Adrenal gland (tissue), 5 donors: ENCODE data around the gene RUNX1.

Source experiments
- POLR2A ChIP-seq, 2 donors: fragments of 450-650 bp; IDR thresholded peaks; one replicate each; pipeline ENCODE4 v1.6.1; 2017; ENCODE audit warnings: antibody characterized with exemption in 2 of 2, mild to moderate bottlenecking in 2 of 2, moderate library complexity in 1 of 2
- TF ChIP-seq, protein P1 (sequence below), 6 experiments: fragments of 450-650 bp in 4 of 6; fragments of 200-600 bp in 2 of 6; sonication (generic) in 1 of 6; IDR thresholded peaks; 1 replicate in 5 of 6; 2 replicates in 1 of 6; pipeline versions ENCODE4 v1.5.1 to v1.8.0; 2016 to 2021; ENCODE audit warnings: antibody characterized with exemption in 6 of 6, mild to moderate bottlenecking in 2 of 6, moderate library complexity in 1 of 6
- donor health status: DM: no; HTN: no; CAD: no.

- TF ChIP-seq, protein P1, sequence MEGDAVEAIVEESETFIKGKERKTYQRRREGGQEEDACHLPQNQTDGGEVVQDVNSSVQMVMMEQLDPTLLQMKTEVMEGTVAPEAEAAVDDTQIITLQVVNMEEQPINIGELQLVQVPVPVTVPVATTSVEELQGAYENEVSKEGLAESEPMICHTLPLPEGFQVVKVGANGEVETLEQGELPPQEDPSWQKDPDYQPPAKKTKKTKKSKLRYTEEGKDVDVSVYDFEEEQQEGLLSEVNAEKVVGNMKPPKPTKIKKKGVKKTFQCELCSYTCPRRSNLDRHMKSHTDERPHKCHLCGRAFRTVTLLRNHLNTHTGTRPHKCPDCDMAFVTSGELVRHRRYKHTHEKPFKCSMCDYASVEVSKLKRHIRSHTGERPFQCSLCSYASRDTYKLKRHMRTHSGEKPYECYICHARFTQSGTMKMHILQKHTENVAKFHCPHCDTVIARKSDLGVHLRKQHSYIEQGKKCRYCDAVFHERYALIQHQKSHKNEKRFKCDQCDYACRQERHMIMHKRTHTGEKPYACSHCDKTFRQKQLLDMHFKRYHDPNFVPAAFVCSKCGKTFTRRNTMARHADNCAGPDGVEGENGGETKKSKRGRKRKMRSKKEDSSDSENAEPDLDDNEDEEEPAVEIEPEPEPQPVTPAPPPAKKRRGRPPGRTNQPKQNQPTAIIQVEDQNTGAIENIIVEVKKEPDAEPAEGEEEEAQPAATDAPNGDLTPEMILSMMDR (IDR thresholded peaks at IDR 0.05) = no peak
- TF ChIP-seq POLR2A (IDR thresholded peaks at IDR 0.05) = no peak
Measured at GRCh38 chr21:34878501-34878900, 170.6 kb downstream of the RUNX1 start.
